ENCODE results near the gene ST6GALNAC6. TPM values are rescaled to one million over a fixed set of nuclear protein-coding genes. Genes with fewer than 3 reads are reported as not detected.

Gene ST6GALNAC6
- total RNA-seq, 2 donors from 2014 or later = 46.4 to 95.1 TPM

GRCh38 chr9:127896395-127897192 is 2.8 kb downstream of the ST6GALNAC6 start:
- no peaks in the 10 kb centered on the region for H3K9me3 ChIP-seq
- intact Hi-C loops (cut with DNase I) = loop anchor here (1.0 kb wide), 1 partner anchor 19 kb away; the partner anchor contains the start of gene AK1
- TF ChIP-seq POLR2A (IDR thresholded peaks at IDR 0.05) (no peak), POLR2AphosphoS5 (IDR thresholded peaks at IDR 0.05) (no peak), CTCF (IDR thresholded peaks at IDR 0.05) (no peak)
- no peak overlapping the region for H3K4me3 ChIP-seq
- peak overlapping the region; percentile 80 to 82 for H3K27ac ChIP-seq
- WGBS = 61% methylated on average over 16 of the region's 16 CpGs
- DNase-seq (ENCODE audit: low spot score) = no peak
- no peaks in the 10 kb centered on the region for H3K27me3 ChIP-seq (replicated peaks; ENCODE audit: insufficient read depth)
- no peaks in the 10 kb centered on the region for H3K4me1 ChIP-seq (replicated peaks)
- H3K36me3 ChIP-seq = peaks cover 8 to 21% of the 10 kb centered on the region in 2 donors

GRCh38 chr9:127895811-127896210 is 3.6 kb downstream of the ST6GALNAC6 start:
- H3K4me1 ChIP-seq (replicated peaks) = no peaks in the 10 kb centered on the region
- no peak overlapping the region for H3K27ac ChIP-seq
- peaks cover 8 to 21% of the 10 kb centered on the region in 2 donors for H3K36me3 ChIP-seq
- 95% methylated on average over 8 of the region's 8 CpGs for WGBS
- TF ChIP-seq CTCF (IDR thresholded peaks at IDR 0.05) = no peak
- TF ChIP-seq POLR2A (IDR thresholded peaks at IDR 0.05) = no peak
- no peak for TF ChIP-seq POLR2AphosphoS5 (IDR thresholded peaks at IDR 0.05)
- no peak overlapping the region for H3K4me3 ChIP-seq
- no peak for DNase-seq (ENCODE audit: low spot score)
- intact Hi-C loops (cut with DNase I) = no loop called here
- H3K27me3 ChIP-seq (replicated peaks; ENCODE audit: insufficient read depth) = no peaks in the 10 kb centered on the region
- H3K9me3 ChIP-seq = no peaks in the 10 kb centered on the region

GRCh38 chr9:127893392-127893791 is 6.0 kb downstream of the ST6GALNAC6 start:
- Histone ChIP-seq H3K27me3 (replicated peaks; ENCODE audit: insufficient read depth) (no peaks in the 10 kb centered on the region), H3K4me1 (replicated peaks) (no peaks in the 10 kb centered on the region), H3K9me3 (no peaks in the 10 kb centered on the region), H3K4me3 (no peak overlapping the region), H3K27ac (no peak overlapping the region), H3K36me3 (peaks cover 8 to 21% of the 10 kb centered on the region in 2 donors)
- intact Hi-C loops (cut with DNase I) = no loop called here
- WGBS = 94% methylated on average over 4 of the region's 4 CpGs
- TF ChIP-seq CTCF (IDR thresholded peaks at IDR 0.05) = no peak
- DNase-seq (ENCODE audit: low spot score) = no peak

- H3K4me3 ChIP-seq = no peak overlapping the region
- H3K36me3 ChIP-seq = peaks cover 8 to 21% of the 10 kb centered on the region in 2 donors
- no peaks in the 10 kb centered on the region for H3K4me1 ChIP-seq (replicated peaks)
- H3K27ac ChIP-seq = no peak overlapping the region
- no peaks in the 10 kb centered on the region for H3K27me3 ChIP-seq (replicated peaks; ENCODE audit: insufficient read depth)
- WGBS = 78% methylated on average over 6 of the region's 6 CpGs
- intact Hi-C loops (cut with DNase I) = no loop called here
- no peaks in the 10 kb centered on the region for H3K9me3 ChIP-seq
- TF ChIP-seq POLR2AphosphoS5 (IDR thresholded peaks at IDR 0.05) (no peak), POLR2A (IDR thresholded peaks at IDR 0.05) (no peak), CTCF (IDR thresholded peaks at IDR 0.05) (no peak)
- DNase-seq (ENCODE audit: low spot score) = no peak
Measured at GRCh38 chr9:127892831-127893230, 6.6 kb downstream of the ST6GALNAC6 start.

GRCh38 chr9:127890053-127890452 is 9.3 kb downstream of the ST6GALNAC6 start:
- intact Hi-C loops (cut with DNase I) = no loop called here
- H3K9me3 ChIP-seq = no peaks in the 10 kb centered on the region
- no peak for DNase-seq (ENCODE audit: low spot score)
- H3K27ac ChIP-seq = no peak overlapping the region
- no peak overlapping the region for H3K4me3 ChIP-seq
- 98% methylated on average over 3 of the region's 3 CpGs for WGBS
- H3K36me3 ChIP-seq = peaks cover 4 to 26% of the 10 kb centered on the region in 2 donors
- TF ChIP-seq CTCF (IDR thresholded peaks at IDR 0.05) = no peak
- no peak for TF ChIP-seq POLR2AphosphoS5 (IDR thresholded peaks at IDR 0.05)
- TF ChIP-seq POLR2A (IDR thresholded peaks at IDR 0.05) = no peak
- no peaks in the 10 kb centered on the region for H3K4me1 ChIP-seq (replicated peaks)
- no peaks in the 10 kb centered on the region for H3K27me3 ChIP-seq (replicated peaks; ENCODE audit: insufficient read depth)
